H9 (cell line): ENCODE measurements around the gene PDPR. TPM values are rescaled to one million over a fixed set of nuclear protein-coding genes. Genes with fewer than 3 reads are reported as not detected.
"Not testable (repeated sequence)": the region's sequence is repeated elsewhere in the genome, so short reads cannot be mapped to it uniquely, and the experiment has no call there.

Experiments
- DNase-seq: peaks from one replicate; pipeline ENCODE4 v3.0.0-alpha.2; 2017
- H2AFZ ChIP-seq: one replicate; pipeline ENCODE4 v1.6.1; 2013; ENCODE audit warnings: mild to moderate bottlenecking, low read length, control low read depth, moderate library complexity
- H2AK5ac ChIP-seq: 2 replicates; pipeline ENCODE4 v1.6.1; 2013; ENCODE audit warnings: low read length, control low read depth, mixed read lengths; ENCODE audit not compliant: insufficient read length
- H2BK120ac ChIP-seq: one replicate; pipeline ENCODE4 v1.6.1; 2013; ENCODE audit warnings: low read depth, mild to moderate bottlenecking, low read length, control low read depth, inconsistent platforms; ENCODE audit not compliant: poor library complexity, severe bottlenecking
- H2BK12ac ChIP-seq: 2 replicates; pipeline ENCODE4 v1.6.1; 2013; ENCODE audit warnings: low read length, control low read depth, mixed read lengths, low read depth; ENCODE audit not compliant: insufficient read length
- H2BK15ac ChIP-seq: 2 replicates; pipeline ENCODE4 v1.6.1; 2013; ENCODE audit warnings: low read depth, low read length, control low read depth
- H2BK20ac ChIP-seq: one replicate; pipeline ENCODE4 v1.6.1; 2013; ENCODE audit warnings: low read depth, mild to moderate bottlenecking, low read length, control low read depth, inconsistent platforms; ENCODE audit not compliant: poor library complexity, severe bottlenecking
- H2BK5ac ChIP-seq: 2 replicates; pipeline ENCODE4 v1.6.1; 2013; ENCODE audit warnings: low read length, control low read depth, mixed read lengths; ENCODE audit not compliant: insufficient read length
- H3K14ac ChIP-seq: 2 replicates; pipeline ENCODE4 v1.6.1; 2013; ENCODE audit warnings: low read length, control low read depth; ENCODE audit not compliant: insufficient read depth
- H3K18ac ChIP-seq: 2 replicates; pipeline ENCODE4 v1.6.1; 2013; ENCODE audit warnings: low read depth, mild to moderate bottlenecking, mixed read lengths, low read length, control low read depth; ENCODE audit not compliant: insufficient read length
- H3K23ac ChIP-seq: 2 replicates; pipeline ENCODE4 v1.6.1; 2013; ENCODE audit warnings: low read length, control low read depth, mixed read lengths, low read depth; ENCODE audit not compliant: insufficient read length
- H3K23me2 ChIP-seq: 2 replicates; pipeline ENCODE4 v1.6.1; 2013; ENCODE audit warnings: low read depth, mild to moderate bottlenecking, mixed read lengths, low read length, control low read depth; ENCODE audit not compliant: insufficient read length, poor library complexity, severe bottlenecking
- H3K27ac ChIP-seq: 2 replicates; pipeline ENCODE4 v1.5.1; 2013; ENCODE audit warnings: low read length, control low read depth, mixed read lengths, low read depth; ENCODE audit not compliant: insufficient read length
- H3K27me3 ChIP-seq: 2 replicates; pipeline ENCODE4 v1.6.1; 2013; ENCODE audit warnings: low read length, control low read depth, inconsistent platforms; ENCODE audit not compliant: insufficient read depth
- H3K4ac ChIP-seq: 2 replicates; pipeline ENCODE4 v1.6.1; 2013; ENCODE audit warnings: low read depth, mild to moderate bottlenecking, control low read depth, inconsistent platforms, low read length, moderate library complexity
- H3K4me1 ChIP-seq: 2 replicates; pipeline ENCODE4 v1.6.1; 2013; ENCODE audit warnings: low read length, control low read depth, inconsistent platforms; ENCODE audit not compliant: insufficient read depth
- H3K4me2 ChIP-seq: 2 replicates; pipeline ENCODE4 v1.6.1; 2013; ENCODE audit warnings: low read length, control low read depth, mixed read lengths; ENCODE audit not compliant: insufficient read length, insufficient read depth
- H3K56ac ChIP-seq: 2 replicates; pipeline ENCODE4 v1.6.1; 2013; ENCODE audit warnings: low read depth, mild to moderate bottlenecking, mixed read lengths, low read length, control low read depth; ENCODE audit not compliant: insufficient read length
- H3K79me1 ChIP-seq: 2 replicates; pipeline ENCODE4 v1.6.1; 2013; ENCODE audit warnings: low read depth, mild to moderate bottlenecking, moderate library complexity, low read length, control low read depth, inconsistent platforms; ENCODE audit not compliant: insufficient read depth, poor library complexity, severe bottlenecking
- H3K79me2 ChIP-seq: 2 replicates; pipeline ENCODE4 v1.6.1; 2013; ENCODE audit warnings: low read length, control low read depth, inconsistent platforms; ENCODE audit not compliant: insufficient read depth
- H3K9ac ChIP-seq: 2 replicates; pipeline ENCODE4 v1.6.1; 2013; ENCODE audit warnings: low read length, control low read depth, mixed read lengths; ENCODE audit not compliant: insufficient read length; ENCODE audit errors: extremely low read depth
- H3K9me3 ChIP-seq: one replicate; pipeline ENCODE4 v1.6.1; 2013; ENCODE audit warnings: low read depth, low read length, inconsistent platforms; ENCODE audit not compliant: control insufficient read depth
- H3T11ph ChIP-seq: one replicate; pipeline ENCODE4 v1.6.1; 2013; ENCODE audit warnings: mild to moderate bottlenecking, low read length, control low read depth, inconsistent platforms
- H4K20me1 ChIP-seq: one replicate; pipeline ENCODE4 v1.6.1; 2013; ENCODE audit not compliant: control insufficient read depth, insufficient read length, insufficient read depth
- H4K5ac ChIP-seq: 2 replicates; pipeline ENCODE4 v1.6.1; 2013; ENCODE audit warnings: low read depth, mild to moderate bottlenecking, mixed read lengths, low read length, control low read depth; ENCODE audit not compliant: insufficient read length
- H4K8ac ChIP-seq: replicated peaks from 2 replicates; pipeline ENCODE4 v1.6.1; 2013; ENCODE audit warnings: low read length, control low read depth, mixed read lengths, low read depth; ENCODE audit not compliant: insufficient read length
- H4K91ac ChIP-seq: 2 replicates; pipeline ENCODE4 v1.6.1; 2013; ENCODE audit warnings: low read depth, mild to moderate bottlenecking, moderate library complexity, mixed read lengths, low read length, control low read depth; ENCODE audit not compliant: insufficient read length
- H3K27ac Mint-ChIP-seq, 3 experiments: 2 replicates in 2 of 3; 3 replicates in 1 of 3; pipeline ENCODE4 v1.8.0; 2020 to 2021; ENCODE audit warnings: mixed read lengths in 3 of 3, mild to moderate bottlenecking in 1 of 3, moderate library complexity in 1 of 3
- H3K27me3 Mint-ChIP-seq: 2 replicates; pipeline ENCODE4 v1.8.0; 2021; ENCODE audit warnings: low read depth, mild to moderate bottlenecking, moderate library complexity, mixed read lengths
- H3K36me3 Mint-ChIP-seq, 3 experiments: 2 replicates in 2 of 3; 3 replicates in 1 of 3; pipeline ENCODE4 v1.8.0; 2020 to 2021; ENCODE audit warnings: low read depth in 3 of 3, mixed read lengths in 3 of 3; ENCODE audit not compliant: insufficient read depth in 1 of 3
- H3K4me1 Mint-ChIP-seq, 2 experiments: 2 replicates each; pipeline ENCODE4 v1.8.0; 2020; ENCODE audit warnings: mixed read lengths in 2 of 2
- H3K4me3 Mint-ChIP-seq, 2 experiments: 2 replicates in 1 of 2; 3 replicates in 1 of 2; pipeline ENCODE4 v1.8.0; 2020 to 2021; ENCODE audit warnings: mild to moderate bottlenecking in 2 of 2, mixed read lengths in 2 of 2, moderate library complexity in 1 of 2
- H3K9me3 Mint-ChIP-seq, 2 experiments: 2 replicates in 1 of 2; 3 replicates in 1 of 2; pipeline ENCODE4 v1.8.0; 2020; ENCODE audit warnings: mild to moderate bottlenecking in 2 of 2, mixed read lengths in 2 of 2, moderate library complexity in 1 of 2
- WGBS: extraction: QIAGEN DNeasy Blood & Tissue Kit; methylation state at CpG from one replicate; pipeline ENCODE4 v1.1.7; 2013; ENCODE audit warnings: missing lambda C conversion rate, low lambda C conversion rate, mixed read lengths; ENCODE audit not compliant: insufficient read length; ENCODE audit errors: extremely low coverage; 5-methylcytosine and 5-hydroxymethylcytosine counted together
- total RNA-seq: library from RNA; stranded (reverse); gene quantifications from 2 replicates; pipeline ENCODE4 v1.2.1, GENCODE V29; 2021

The PDPR gene
- total RNA-seq, 1 experiment from 2014 or later, result 37.2 TPM

- H4K5ac ChIP-seq, H3K36me3 Mint-ChIP-seq, H4K91ac ChIP-seq, H4K8ac ChIP-seq, H3K9me3 Mint-ChIP-seq, H2BK20ac ChIP-seq, H3K4me3 Mint-ChIP-seq, H3K27me3 Mint-ChIP-seq, H2BK5ac ChIP-seq, H3K14ac ChIP-seq, H3K56ac ChIP-seq, H2BK12ac ChIP-seq, DNase-seq, H3T11ph ChIP-seq, H3K18ac ChIP-seq, H3K27ac Mint-ChIP-seq, H2AK5ac ChIP-seq, H3K4me1 ChIP-seq, H3K23ac ChIP-seq, H2BK120ac ChIP-seq, H3K9ac ChIP-seq, H3K4ac ChIP-seq, H3K23me2 ChIP-seq, H3K4me1 Mint-ChIP-seq, H2AFZ ChIP-seq, H3K27me3 ChIP-seq, H3K9me3 ChIP-seq, H4K20me1 ChIP-seq, H3K79me2 ChIP-seq, H2BK15ac ChIP-seq, H3K27ac ChIP-seq, H3K79me1 ChIP-seq, H3K4me2 ChIP-seq: not testable (repeated sequence)
- WGBS, result no CpG with 5 or more reads among the region's 2 CpGs
Measured at GRCh38 chr16:70088160-70088559, 26.0 kb upstream of the PDPR start.

- H3K4me2 ChIP-seq, H3K9ac ChIP-seq, H4K20me1 ChIP-seq, H3K4ac ChIP-seq, H3K23me2 ChIP-seq, H3K9me3 Mint-ChIP-seq, H3K18ac ChIP-seq, DNase-seq, H2BK20ac ChIP-seq, H3K27ac Mint-ChIP-seq, H3K4me1 Mint-ChIP-seq, H3K4me1 ChIP-seq, H4K91ac ChIP-seq, H3K27me3 ChIP-seq, H4K8ac ChIP-seq, H3K4me3 Mint-ChIP-seq, H4K5ac ChIP-seq, H2BK120ac ChIP-seq, H2AK5ac ChIP-seq, H2BK12ac ChIP-seq, H3K36me3 Mint-ChIP-seq, H2BK15ac ChIP-seq, H3K9me3 ChIP-seq, H3K14ac ChIP-seq, H3K79me2 ChIP-seq, H3K27ac ChIP-seq, H2BK5ac ChIP-seq, H3T11ph ChIP-seq, H3K27me3 Mint-ChIP-seq, H2AFZ ChIP-seq, H3K56ac ChIP-seq, H3K79me1 ChIP-seq, H3K23ac ChIP-seq: not testable (repeated sequence)
- WGBS, result no CpG with 5 or more reads among the region's 4 CpGs
Measured at GRCh38 chr16:70088877-70089276, 25.3 kb upstream of the PDPR start.
